Fibroblast of skin of scalp (primary cell): ENCODE results near the gene GCNA.
"Not testable (repeated sequence)": the region's sequence is repeated elsewhere in the genome, so short reads cannot be mapped to it uniquely, and the experiment has no call there.

Experiments
- DNase-seq: peaks from one replicate; pipeline ENCODE4 v3.0.0-alpha.2; 2013

Gene GCNA

DNA sequence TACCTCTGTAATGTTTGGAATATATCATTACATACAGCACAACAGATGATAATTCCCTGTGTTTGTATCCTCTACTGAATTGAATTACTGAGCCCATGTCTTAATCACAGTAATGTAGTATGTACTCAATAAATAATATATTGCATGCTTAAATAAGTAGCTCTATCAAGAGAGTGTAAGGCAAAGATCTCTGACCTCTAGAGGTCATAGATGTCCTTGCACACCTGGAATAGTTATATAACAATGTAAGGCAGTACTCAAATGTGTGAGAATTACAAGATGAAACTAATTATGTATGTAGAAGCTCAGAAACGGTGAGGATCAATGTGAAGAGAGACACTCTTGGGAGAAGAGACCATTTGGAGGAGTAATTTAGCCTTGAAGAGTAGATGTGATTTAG is 14.3 kb upstream of the GCNA start:
- no peak for DNase-seq

DNA sequence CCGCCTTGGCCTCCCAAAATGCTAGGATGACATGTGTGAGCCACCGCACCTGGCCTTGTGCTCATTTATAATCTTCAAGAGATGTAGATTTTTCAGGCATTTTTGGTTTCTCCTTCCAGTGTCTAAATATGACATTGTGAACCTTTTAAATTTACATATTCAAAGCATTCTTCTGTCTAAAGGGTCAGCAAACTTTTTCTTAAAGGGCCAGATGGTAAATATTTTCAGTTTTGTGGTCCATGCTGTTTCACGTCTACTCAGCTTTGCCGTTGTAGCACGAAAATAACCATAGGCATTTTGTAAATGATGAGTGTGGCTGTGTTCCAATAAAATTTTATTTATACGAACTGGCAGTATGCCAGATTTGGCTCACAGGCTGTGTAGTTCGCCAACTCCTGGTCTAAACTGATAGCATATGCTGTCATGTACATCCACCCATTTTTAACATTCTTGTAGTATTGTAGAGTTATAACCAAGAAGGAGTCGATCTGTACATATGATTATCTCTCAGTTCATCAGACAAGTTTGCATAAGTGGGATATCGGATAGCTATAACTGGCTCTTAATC is 12.7 kb upstream of the GCNA start:
- DNase-seq: peak; percentile 5

DNA sequence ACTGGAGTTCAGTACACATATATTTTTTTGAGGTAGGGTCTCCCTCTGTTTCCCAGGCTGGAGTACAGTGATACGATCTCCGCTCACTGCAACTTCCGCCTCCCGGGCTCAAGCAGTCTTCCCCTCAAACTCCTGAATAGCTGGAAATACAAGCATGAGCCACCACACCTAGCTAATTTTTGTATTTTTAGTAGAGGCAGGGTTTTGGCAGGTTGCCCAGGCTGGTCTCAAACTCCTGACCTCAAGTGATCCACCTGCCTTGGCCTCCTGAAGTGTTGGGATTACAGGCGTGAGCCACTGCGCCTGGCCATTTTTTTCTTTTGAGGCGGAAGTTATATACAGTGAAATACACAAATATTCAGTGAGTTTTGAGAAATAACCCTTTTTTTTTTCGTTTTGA is 6.8 kb upstream of the GCNA start:
- not testable (repeated sequence) for DNase-seq

DNA sequence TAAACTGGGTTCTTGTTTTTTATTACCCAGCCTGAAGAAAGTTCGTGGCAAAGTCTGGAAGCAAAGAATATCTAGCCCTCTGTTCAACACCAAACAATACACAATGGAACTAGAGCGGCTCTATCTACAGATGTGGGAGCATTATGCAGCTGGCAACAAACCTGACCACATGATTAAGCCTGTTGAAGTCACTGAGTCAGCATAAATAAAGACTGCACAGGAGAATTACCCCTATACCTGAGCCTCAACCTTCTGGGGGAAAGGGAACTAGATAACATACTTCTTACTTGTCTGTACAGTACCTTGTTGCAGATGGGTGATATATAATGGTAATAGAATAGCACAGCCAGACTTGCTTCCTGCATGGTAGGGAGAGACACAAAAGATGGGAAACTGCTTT is 4.6 kb upstream of the GCNA start:
- DNase-seq: no peak

DNA sequence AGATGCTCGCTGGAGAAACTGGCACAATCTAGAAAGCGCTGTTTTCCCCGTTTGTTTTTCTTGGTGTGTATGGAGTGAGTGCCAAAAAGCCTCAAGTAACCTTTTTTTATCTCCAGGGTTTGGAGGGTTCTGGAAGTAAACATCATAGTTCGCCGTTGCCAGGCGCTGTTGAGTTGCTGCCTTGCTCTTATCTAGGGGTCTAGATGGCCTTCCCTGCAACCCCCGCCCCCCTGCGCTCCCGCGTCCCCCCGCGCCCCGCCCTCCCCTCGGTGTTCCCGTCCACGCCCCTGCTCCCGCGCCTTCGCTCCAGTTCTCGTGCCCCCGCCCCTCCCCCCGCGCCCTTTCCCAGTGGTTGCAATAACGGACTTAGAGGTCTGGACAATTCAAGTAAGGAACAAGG is 555 bp upstream of the GCNA start:
- DNase-seq: no peak

DNA sequence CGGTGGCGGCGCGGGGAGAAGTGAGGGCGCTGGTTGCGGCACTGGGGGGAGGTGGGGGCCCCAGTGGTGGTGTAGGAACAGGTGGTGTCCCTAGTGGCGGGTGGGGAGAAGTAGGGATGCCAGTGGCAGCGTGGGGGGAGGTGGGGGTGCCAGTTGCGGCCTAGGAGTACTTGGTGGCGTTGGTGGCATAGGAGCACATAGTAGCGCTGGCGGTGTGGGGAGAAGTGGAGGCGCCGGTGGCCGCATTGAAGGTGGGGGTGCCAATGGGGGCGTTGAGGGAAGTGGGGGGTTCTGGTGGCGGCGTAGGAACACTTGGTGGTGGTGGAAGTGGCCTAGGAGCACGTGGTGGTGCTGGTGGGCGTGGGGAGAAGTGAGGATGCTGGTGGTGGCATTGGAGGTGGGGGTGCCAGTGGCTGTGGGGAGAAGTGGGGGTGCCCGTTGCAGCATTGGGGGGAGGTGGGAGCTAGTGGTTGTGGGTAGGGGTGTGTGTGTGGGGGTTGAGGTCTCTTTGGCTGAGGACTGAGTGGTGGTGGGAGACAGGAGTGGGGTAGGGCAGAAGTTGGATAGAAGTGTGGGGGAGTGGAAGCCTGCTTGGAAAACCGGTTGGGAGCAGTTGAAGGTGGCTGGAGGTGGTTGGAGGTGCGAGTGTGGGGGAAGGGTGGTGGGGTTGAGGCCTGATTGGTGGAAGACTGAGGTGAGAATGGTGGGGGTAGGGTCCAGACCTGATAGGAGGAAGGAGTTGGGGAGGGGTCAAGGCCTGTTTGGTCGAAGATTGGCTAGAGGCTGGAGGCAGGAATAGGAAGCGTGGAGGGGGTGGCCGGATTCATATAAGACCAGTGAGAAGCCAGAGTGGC is 1.1 kb downstream of the GCNA start:
- DNase-seq: no peak

DNA sequence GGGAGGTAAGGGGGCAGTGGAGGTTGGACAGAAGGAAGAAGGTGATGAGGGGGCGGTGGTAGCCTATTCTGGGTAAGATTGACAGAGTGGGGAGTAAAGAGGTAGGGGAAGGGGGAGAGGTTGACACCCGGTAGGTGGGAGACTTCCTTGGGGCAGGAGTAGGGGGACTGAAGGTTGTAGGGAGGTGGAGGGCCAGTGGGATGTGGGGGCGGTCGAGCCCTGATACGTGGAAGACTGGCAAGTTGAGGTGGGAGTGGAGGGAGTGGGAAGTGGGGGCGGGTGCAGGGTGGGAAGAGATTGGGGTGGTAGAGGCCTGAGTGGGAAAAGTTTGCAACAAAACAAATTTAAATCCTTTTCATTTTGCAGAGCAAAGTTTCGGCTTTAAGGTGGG is 1.7 kb downstream of the GCNA start:
- DNase-seq: no peak

DNA sequence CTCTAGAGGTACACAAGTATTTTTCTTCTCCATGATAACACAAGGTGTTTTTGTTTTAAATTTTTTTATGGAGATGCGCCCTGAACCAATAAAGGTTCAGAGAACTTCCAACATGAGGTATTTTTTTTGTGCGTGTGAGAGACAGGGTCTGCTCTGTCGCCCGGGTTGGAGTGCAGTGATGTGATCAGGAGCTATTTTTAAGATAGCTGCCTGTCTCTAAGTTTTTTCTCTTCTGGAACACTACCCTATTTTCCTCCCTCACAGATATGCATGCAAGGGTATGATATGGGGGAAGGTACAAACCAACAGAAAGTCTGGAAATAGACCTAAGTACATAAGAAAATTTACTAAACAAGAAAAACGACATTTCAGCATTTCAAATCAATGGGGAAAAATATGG is 3.0 kb downstream of the GCNA start:
- DNase-seq: no peak

DNA sequence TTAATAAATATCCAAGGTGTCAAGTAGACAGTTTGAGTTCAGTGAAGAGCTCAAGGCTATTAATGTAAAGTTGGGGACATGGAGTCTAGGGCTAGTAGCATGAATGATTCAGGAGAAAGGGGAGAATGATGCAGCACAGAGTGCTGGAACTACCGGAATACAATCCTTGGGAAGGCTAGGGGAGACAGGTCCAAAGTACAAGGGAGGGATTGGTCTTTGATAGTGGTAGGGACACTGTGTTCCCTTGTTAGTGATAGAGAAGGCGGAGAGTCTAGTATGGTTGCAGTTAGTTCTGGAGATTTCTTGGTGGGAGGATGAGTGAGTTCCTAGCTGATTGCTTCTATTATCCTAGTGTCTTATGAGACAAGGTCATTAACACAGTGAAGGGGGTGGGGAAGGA is 8.7 kb downstream of the GCNA start:
- no peak for DNase-seq

DNA sequence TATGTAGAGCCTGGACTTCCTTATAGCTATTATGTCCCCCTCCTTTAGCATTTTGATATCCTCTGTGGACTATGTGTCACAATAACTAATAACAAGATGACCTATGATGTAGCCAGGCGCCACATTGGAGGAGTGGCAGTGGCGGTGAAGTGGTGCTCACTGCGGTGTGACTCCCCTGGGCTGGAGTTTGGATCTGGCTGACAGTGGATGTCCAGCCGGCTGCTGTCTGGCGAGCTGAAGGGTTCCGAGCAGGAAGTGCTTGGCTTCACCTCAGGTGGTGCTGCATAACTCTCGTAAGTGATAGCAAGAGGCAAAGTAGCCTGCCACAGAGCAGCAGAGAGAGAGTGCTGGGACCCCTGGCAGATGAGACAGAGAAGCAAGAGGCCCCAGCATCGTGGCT is 15.0 kb downstream of the GCNA start:
- not testable (repeated sequence) for DNase-seq

DNA sequence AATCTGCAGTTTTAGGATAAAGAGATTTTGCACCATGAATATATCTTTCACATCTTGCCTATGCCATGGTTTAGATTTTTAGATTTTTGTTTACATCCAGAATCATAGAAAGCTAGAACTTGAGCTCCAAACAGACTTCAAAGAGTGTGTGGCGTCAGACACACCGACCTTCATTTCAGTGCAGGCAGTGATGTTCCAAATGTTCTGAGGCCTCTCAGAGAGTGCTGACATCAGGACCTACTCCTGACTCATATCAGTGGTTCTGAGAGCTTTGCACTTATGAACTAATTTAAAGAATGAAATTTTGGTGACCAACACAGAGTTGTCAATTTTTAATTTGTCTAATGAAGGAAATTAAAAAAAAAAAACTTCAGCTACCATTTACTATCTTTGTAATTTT is 21.7 kb downstream of the GCNA start:
- no peak for DNase-seq

DNA sequence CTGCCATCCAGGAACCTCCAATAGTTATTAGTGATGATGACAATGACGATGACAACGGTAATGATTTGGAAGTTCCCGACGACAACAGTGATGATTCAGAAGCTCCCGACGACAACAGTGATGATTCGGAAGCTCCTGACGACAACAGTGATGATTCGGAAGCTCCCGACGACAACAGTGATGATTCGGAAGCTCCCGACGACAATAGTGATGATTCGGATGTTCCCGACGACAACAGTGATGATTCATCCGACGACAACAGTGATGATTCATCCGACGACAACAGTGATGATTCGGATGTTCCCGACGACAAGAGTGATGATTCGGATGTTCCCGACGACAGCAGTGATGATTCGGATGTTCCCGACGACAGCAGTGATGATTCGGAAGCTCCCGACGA is 25.4 kb downstream of the GCNA start:
- peak; percentile 2 for DNase-seq

DNA sequence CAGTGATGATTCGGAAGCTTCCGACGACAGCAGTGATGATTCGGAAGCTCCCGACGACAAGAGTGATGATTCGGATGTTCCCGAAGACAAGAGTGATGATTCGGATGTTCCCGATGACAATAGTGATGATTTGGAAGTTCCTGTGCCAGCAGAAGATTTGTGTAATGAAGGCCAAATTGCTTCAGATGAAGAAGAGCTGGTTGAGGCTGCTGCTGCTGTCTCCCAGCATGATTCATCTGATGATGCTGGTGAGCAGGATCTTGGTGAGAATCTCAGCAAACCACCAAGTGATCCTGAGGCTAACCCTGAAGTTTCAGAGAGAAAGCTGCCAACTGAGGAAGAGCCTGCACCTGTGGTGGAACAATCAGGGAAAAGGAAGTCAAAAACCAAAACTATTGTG is 25.9 kb downstream of the GCNA start:
- DNase-seq: no peak

DNA sequence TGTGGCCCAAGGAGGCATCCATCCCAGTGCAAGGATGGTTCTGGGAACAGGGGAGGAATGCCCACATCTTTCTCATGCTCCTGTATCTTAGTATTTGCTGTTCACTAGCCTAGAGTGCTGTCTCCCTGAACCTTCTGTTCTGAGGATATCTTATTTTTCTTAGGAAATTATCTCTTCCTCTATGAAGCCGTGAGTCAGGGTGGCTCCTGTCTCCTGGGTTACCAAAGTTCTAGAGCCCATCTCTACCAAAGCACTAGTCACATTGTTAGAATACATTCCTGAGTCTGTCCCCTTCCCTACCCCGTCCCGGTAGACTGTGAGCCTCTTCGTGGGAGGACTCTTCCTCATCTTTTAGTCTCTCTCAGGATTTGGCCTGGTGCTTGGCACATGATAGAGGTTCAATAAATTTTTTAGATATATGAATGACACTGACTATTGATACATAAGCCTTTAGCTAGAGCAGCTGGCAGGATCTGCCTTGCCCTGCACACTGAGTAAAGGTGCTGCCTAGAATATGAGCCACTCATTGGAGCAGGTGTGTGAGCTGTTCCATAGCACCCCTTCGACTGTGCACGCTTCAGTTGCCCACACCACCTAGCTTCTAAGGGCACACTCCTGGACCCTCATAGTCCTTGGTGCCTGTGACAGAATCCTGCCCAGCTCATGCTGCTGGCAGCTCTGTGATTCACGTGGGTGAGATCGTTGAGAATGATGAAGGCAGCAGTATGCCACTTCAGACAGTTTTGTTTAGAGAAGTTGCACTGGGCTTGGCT is 26.7 kb downstream of the GCNA start:
- no peak for DNase-seq

DNA sequence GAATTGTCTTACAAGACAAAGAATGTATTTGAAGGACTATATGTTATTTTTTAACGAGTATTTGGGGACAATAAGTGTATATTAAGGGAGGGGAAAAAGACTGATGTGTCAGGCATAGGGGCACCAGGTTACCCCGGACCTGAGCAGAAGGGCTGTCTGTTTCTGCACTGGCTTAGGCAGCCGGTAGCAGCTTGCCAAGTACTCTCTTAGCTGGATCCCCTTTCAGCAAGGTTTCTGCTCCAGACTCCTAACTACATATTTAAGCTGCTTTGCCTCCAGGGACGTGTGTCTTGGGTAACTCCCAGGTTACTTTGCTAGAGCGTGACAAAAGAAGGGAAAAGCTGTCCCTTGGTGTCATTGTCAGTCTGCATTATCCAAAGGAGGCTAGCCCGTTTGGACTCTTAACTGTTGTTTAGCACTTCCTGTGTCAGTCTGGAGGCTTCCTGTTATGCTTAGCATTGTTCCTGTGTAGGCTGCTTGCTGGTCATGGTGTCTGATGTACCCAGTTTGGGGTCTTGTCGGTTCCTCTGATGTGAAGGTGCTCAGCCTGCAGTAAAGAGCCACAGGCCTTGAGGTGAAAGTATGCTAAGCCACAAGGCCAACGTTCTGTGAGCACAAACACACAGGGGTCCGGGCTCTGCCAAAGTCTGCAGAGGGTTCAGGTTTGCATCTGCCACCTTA is 28.4 kb downstream of the GCNA start:
- no peak for DNase-seq

DNA sequence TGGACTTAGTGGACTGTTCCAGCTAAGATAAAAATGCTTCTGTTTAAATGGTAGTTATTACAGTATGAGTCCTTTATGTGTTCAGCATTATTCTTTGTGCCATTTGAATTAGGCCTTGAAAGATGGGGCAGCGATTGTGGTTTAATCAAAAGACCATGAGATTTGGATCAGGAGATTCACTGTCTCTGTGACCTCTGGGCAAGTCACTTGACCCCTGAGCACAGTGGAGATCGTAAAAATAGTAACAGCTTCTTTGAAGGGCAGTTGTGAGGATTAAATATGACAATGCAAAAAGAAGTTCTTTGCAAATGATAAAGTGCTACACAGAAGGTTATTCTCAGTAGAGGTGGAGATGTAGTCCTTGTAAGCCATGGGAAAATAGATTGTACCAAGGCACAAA is 29.3 kb downstream of the GCNA start:
- no peak for DNase-seq

DNA sequence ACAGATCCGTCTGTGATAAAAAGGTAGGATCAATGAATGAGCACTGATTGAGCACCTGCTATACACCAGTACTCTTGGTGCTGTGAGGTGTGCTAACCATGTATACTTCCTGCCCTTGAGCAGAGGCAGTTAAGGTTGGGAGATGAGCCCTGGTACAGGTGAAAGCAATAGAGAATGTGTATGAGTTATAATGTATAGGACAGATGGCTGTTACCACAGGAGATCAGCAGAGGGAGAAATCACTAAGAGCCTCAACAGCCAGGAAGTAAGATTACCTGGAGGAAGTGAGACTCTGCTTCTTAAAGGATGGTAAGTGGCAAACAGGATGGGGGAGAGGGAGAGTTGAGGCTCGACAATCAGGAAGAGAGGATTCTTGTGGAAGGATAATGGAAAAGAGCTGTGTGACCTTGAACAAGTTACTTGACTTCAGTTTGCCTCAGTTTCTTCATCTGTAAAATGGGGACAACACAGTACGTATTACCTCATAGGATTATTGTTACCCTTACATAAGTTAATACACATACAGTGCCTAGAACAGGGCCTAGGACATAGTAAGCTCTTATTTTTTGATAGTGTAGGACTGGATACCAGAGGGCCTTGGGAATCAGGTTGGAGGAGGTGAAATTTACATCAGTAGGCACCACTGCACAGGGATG is 31.0 kb downstream of the GCNA start:
- DNase-seq: no peak

DNA sequence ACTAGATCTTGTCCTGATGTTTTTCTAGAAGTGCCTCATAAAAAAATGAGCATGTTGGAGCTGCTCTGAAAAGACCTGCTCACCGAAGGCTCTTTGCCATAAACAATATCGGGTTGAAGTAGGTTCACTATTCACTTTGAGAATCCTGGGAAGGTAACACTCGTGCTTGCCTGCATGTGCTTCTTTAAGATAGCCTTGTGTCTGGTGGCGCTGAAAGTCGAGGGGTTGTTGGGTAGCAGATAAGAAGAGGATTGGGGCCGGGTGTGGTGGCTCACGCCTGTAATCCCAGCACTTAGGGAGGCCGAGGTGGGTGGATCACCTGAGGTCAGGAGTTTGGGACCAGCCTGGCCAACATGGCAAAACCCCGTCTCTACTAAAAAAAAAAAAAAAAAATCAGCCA is 33.5 kb downstream of the GCNA start:
- not testable (repeated sequence) for DNase-seq

DNA sequence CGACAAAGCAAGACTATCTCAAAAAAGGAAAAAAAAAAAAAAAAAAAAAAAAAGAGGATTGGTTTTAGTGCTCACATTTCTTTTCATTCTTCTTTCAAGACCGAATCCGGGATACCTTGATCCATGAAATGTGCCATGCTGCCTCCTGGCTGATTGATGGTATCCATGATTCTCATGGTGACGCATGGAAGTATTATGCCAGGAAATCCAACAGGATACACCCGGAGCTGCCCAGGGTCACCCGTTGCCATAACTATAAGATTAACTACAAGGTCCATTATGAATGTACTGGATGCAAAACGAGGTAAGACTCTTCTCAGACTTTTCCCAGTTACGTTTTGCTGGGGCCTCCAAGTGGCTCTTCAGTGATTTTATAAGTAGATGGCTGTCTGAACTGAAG is 34.0 kb downstream of the GCNA start:
- DNase-seq: no peak

DNA sequence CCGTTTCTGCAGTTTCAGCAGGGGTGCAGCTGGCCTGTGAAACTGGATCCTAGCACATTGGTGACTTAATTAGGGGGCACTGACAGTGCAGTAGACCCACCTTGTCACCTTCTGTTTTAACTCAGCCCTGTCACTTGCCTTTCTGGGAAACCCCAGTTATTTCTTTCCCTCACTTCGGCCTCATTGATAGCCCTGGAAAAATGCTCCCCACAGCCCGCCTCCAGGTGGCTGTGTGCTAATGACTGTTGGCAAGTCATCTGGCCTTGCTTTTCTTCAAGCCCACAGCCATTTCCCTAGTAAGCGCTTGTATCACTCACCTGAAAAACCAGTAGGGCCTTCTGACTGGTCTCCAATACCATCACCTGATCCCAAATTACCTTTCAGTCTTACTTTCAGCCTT is 36.8 kb downstream of the GCNA start:
- DNase-seq: no peak

DNA sequence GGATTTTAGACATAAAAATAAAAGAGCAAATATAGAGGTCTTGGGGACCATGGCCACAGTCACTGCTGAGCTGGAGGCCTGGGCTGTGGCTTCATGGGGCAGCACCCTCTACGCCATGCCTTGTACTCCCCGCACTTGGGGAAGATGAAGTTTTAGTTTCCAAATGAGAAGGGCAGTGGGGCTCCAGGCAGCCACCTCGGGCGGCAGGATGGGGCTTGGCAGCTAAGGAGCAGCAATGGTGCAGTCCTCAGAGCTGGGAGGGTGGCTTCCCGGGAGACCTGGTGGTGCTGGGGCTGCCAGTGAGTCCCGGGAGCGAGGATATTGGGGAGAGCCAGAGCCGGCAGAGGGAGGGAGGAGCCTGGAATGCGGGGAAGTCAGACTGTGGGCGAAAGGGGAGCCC is 37.7 kb downstream of the GCNA start:
- DNase-seq: no peak

DNA sequence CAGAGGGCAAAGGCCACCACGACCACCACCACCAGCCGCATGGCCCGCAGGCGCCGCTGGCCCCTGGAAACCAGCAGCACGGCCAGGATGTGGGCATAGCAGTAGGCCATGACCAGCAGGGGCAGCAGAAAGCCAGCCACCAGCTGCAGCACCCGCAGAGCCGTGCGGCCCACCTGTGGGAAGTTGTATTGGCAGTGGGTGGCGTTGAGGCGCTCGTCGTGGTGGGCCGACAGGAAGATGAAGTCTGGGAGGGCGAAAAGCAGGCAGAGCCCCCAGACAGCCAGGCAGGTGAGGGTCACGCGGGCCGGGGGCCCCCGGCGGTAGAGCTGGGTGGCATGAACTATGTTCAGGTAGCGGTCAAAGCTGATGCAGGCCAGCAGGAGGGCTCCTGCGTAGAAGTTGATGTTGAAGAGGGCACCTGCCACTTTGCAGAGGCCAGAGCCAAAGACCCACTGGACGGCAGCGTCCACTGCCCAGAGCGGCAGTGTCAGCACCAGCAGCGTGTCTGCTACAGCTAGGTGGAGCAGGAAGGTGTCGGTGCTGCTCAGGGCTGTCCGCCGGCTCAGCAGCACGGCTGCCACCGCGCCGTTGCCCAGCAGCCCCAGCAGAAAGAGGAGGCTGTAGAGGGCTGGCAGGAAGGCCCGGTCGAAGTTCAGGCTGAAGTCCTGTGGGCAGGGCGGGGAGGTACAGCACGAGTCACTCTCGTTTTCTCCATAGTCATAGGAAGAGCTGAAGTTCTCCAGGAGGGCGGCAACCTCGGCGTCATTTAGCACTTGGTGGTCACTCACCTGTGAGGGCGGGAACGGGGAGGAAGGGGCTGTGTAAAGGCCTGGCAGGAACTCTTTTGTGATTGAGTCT is 38.7 kb downstream of the GCNA start:
- DNase-seq: no peak
